Endothelial cell of umbilical vein (primary cell): ENCODE results near the gene GABARAPL1. TPM values are rescaled to one million over a fixed set of nuclear protein-coding genes. Genes with fewer than 3 reads are reported as not detected.

ENCODE experiments used
- BruUV-seq: library from RNA; stranded (reverse); fragments of 400-500 nt; replicated peaks from 2 replicates; lab custom pipeline; 2021; lab: Mats Ljungman, UMichigan
- CTCF ChIA-PET: fragments of 300-600, 350-600 bp; sonication (Branson Sonifier 250); formaldehyde crosslinking; loops from one replicate; lab custom pipeline; 2021; ENCODE audit warnings: antibody characterized with exemption, inconsistent platforms; lab: Charles Lee
- POLR2A ChIA-PET: fragments of 300-600, 350-600 bp; sonication (Branson Sonifier 250); formaldehyde crosslinking; loops from one replicate; lab custom pipeline; 2021; ENCODE audit warnings: antibody characterized with exemption, inconsistent platforms; lab: Charles Lee
- DNase-seq: peaks from one replicate; pipeline ENCODE4 v3.0.0-alpha.2; 2011; ENCODE audit warnings: low read depth, low spot score
- FAIRE-seq: peaks from 2 replicates; lab custom pipeline; 2011; peaks lifted over from hg19 to GRCh38; lab: Jason Lieb, UNC
- H2AFZ ChIP-seq: 2 replicates; pipeline ENCODE4 v1.6.0; 2012; ENCODE audit warnings: low read depth, low read length, control low read depth, inconsistent platforms
- H3K27ac ChIP-seq: 2 replicates; pipeline ENCODE4 v1.5.1; 2011; ENCODE audit warnings: low read depth, mild to moderate bottlenecking, control low read depth, low read length, moderate library complexity; ENCODE audit not compliant: insufficient read depth
- H3K27me3 ChIP-seq, 2 experiments: 2 replicates each; pipeline versions ENCODE4 v1.6.0 to v1.6.1; 2011; ENCODE audit warnings: low read length in 2 of 2, mixed read lengths in 1 of 2; ENCODE audit not compliant: control insufficient read depth in 2 of 2, insufficient read depth in 2 of 2
- H3K36me3 ChIP-seq, 2 experiments: 2 replicates in 1 of 2; 3 replicates in 1 of 2; pipeline ENCODE4 v1.5.1; 2011; ENCODE audit warnings: low read length in 2 of 2, mild to moderate bottlenecking in 1 of 2, moderate library complexity in 1 of 2; ENCODE audit not compliant: control insufficient read depth in 2 of 2, insufficient read depth in 2 of 2; ENCODE audit errors: extremely low read depth in 1 of 2
- H3K4me1 ChIP-seq: 3 replicates; pipeline ENCODE4 v1.5.1; 2011; ENCODE audit warnings: mild to moderate bottlenecking, low read length; ENCODE audit not compliant: control insufficient read depth, insufficient read depth; ENCODE audit errors: extremely low read depth
- H3K4me2 ChIP-seq: 2 replicates; pipeline ENCODE4 v1.6.1; 2011; ENCODE audit warnings: low read length, control low read depth, mixed read lengths; ENCODE audit not compliant: insufficient read depth
- H3K4me3 ChIP-seq, 3 experiments: fragments of 200-600 bp in 1 of 3; sonication (generic), shearing (Covaris generic) in 1 of 3; replicated peaks in 1 of 3; 2 replicates each; pipeline ENCODE4 v1.5.1; 2011 to 2016; ENCODE audit warnings: control low read depth in 3 of 3, low read length in 3 of 3, mild to moderate bottlenecking in 2 of 3, inconsistent platforms in 1 of 3, low read depth in 1 of 3, moderate library complexity in 1 of 3; ENCODE audit not compliant: insufficient read depth in 1 of 3
- H3K79me2 ChIP-seq: 2 replicates; pipeline ENCODE4 v1.6.0; 2012; ENCODE audit warnings: low read length, inconsistent platforms; ENCODE audit not compliant: control insufficient read depth, insufficient read depth
- H3K9ac ChIP-seq: replicated peaks from 2 replicates; pipeline ENCODE3; 2011; ENCODE audit warnings: low read length, control low read depth; ENCODE audit not compliant: insufficient read depth; ENCODE audit errors: extremely low read depth
- H3K9me1 ChIP-seq: replicated peaks from 3 replicates; pipeline ENCODE4 v1.6.0; 2011; ENCODE audit warnings: mild to moderate bottlenecking, low read length; ENCODE audit not compliant: control insufficient read depth, insufficient read depth; ENCODE audit errors: extremely low read depth
- H3K9me3 ChIP-seq: replicated peaks from 2 replicates; pipeline ENCODE4 v1.5.1; 2012; ENCODE audit warnings: low read length, inconsistent platforms; ENCODE audit not compliant: control insufficient read depth, insufficient read depth
- H4K20me1 ChIP-seq: replicated peaks from 2 replicates; pipeline ENCODE3; 2011; ENCODE audit warnings: mild to moderate bottlenecking, low read length; ENCODE audit not compliant: control insufficient read depth, insufficient read depth; ENCODE audit errors: extremely low read depth
- CTCF ChIP-seq, 2 donors: IDR thresholded peaks; 1 replicate in 1 of 2; 2 replicates in 1 of 2; pipeline ENCODE4 v1.5.1; 2011; ENCODE audit warnings: low read length in 2 of 2, mild to moderate bottlenecking in 2 of 2, moderate library complexity in 2 of 2, control low read depth in 1 of 2, inconsistent platforms in 1 of 2, low read depth in 1 of 2; ENCODE audit not compliant: insufficient read depth in 1 of 2; ENCODE audit errors: extremely low read depth in 1 of 2
- EZH2 ChIP-seq: IDR thresholded peaks from 2 replicates; pipeline ENCODE4 v1.6.1; 2012; ENCODE audit warnings: borderline replicate concordance, low read depth, mild to moderate bottlenecking, moderate library complexity, low read length, inconsistent platforms; ENCODE audit not compliant: severe bottlenecking
- FOS ChIP-seq: IDR thresholded peaks from 2 replicates; pipeline ENCODE4 v1.6.1; 2011; ENCODE audit warnings: mild to moderate bottlenecking, low read length, moderate library complexity, borderline replicate concordance; ENCODE audit not compliant: insufficient read depth
- GATA2 ChIP-seq: IDR thresholded peaks from 2 replicates; pipeline ENCODE4 v1.7.0; 2011; ENCODE audit warnings: low read depth, mild to moderate bottlenecking, moderate library complexity, mixed read lengths, low read length; ENCODE audit not compliant: insufficient read length, insufficient read depth
- JUN ChIP-seq: IDR thresholded peaks from 2 replicates; pipeline ENCODE4 v1.6.1; 2011; ENCODE audit warnings: borderline replicate concordance, low read depth; ENCODE audit not compliant: insufficient read length, insufficient read depth
- MAX ChIP-seq: IDR thresholded peaks from 2 replicates; pipeline ENCODE4 v1.6.1; 2011; ENCODE audit not compliant: insufficient read depth, insufficient read length
- MYC ChIP-seq: IDR thresholded peaks from one replicate; pipeline ENCODE4 v1.6.1; 2011; ENCODE audit warnings: mild to moderate bottlenecking, low read depth, low read length
- POLR2A ChIP-seq: IDR thresholded peaks from 2 replicates; pipeline ENCODE4 v1.6.1; 2012; ENCODE audit warnings: low read depth, mild to moderate bottlenecking, control low read depth, low read length
- POLR2AphosphoS5 ChIP-seq: IDR thresholded peaks from 2 replicates; pipeline ENCODE4 v1.6.1; 2012; ENCODE audit warnings: low read depth, mild to moderate bottlenecking, control low read depth, low read length, moderate library complexity; ENCODE audit not compliant: insufficient read depth
- dilution Hi-C: fragments of 300-500 bp; cut with MboI; formaldehyde crosslinking; loops from one replicate; pipeline ENCODE4 v1.15.0; 2019; ENCODE audit warnings: low sequenced_read_pairs; ENCODE audit not compliant: extremely low pct_ligation_motif_present
- intact Hi-C: fragments of 100-400 bp; cut with micrococcal nuclease; formaldehyde crosslinking; loops from one replicate; pipeline ENCODE4 v1.10.0; 2022
- polyA plus RNA-seq, 4 experiments: library from polyadenylated mRNA; depleted of rRNA in 3 of 4; stranded (reverse) in 3 of 4; unstranded in 1 of 4; fragments of >200 nt; gene quantifications; 2 replicates each; pipeline versions ENCODE4 v1.2.1 to v1.2.3, GENCODE V29; 2011 to 2012; ENCODE audit warnings: missing spikeins in 1 of 4
- total RNA-seq: library from RNA; stranded (reverse); gene quantifications from 2 replicates; pipeline ENCODE4 v1.2.3, GENCODE V29; 2021

Gene GABARAPL1
- total and polyA plus RNA-seq, 2 donors (not counting 3 experiments of a cell fraction or from before 2014, with no cell fraction given), result 59.4 to 65.6 TPM

- Histone ChIP-seq H3K27ac (no peak overlapping the region), H3K9me3 (no peaks in the 10 kb centered on the region), H2AFZ (no peak overlapping the region), H4K20me1 (no peaks in the 10 kb centered on the region), H3K27me3 (no peaks in the 10 kb centered on the region), H3K79me2 (no peaks in the 10 kb centered on the region), H3K4me1 (no peaks in the 10 kb centered on the region), H3K36me3 (no peaks in the 10 kb centered on the region), H3K9ac (no peak overlapping the region), H3K9me1 (no peaks in the 10 kb centered on the region), H3K4me3 (no peak overlapping the region), H3K4me2 (no peak overlapping the region)
- CTCF ChIA-PET, result interaction anchor here (1.0 kb wide), 1 partner anchor 88 kb away, joined by 3 read pairs; no protein-coding TSS in a partner anchor
- TF ChIP-seq POLR2A (no peak), POLR2AphosphoS5 (no peak), CTCF (IDR thresholded peaks at IDR 0.05; ENCODE audit: extremely low read depth in 1 of 2, insufficient read depth in 1 of 2, low read depth in 1 of 2, low read length in 2 of 2) (no peak), GATA2 (no peak), MAX (no peak), MYC (no peak), EZH2 (no peak), JUN (no peak), FOS (no peak)
- POLR2A ChIA-PET, result no interaction called here
- intact Hi-C loops (no loop called here), dilution Hi-C loops (no loop called here)
- FAIRE-seq (no peak), DNase-seq (no peak)
- no TSS peak for BruUV-seq
Measured at GRCh38 chr12:10241727-10242126, 29.1 kb downstream of the GABARAPL1 start.
